T-cell (primary cell): ENCODE results near the gene ZNF423. TPM values are rescaled to one million over a fixed set of nuclear protein-coding genes. Genes with fewer than 3 reads are reported as not detected.
"Not testable (repeated sequence)": the region's sequence is repeated elsewhere in the genome, so short reads cannot be mapped to it uniquely, and the experiment has no call there.

Source experiments
- ATAC-seq, 4 experiments: fragments of 200-7000 bp in 3 of 4; fragments of 150-1000 bp in 1 of 4; cut with Tn5 transposase; replicated peaks in 1 of 4; 1 replicate in 3 of 4; 2 replicates in 1 of 4; pipeline ENCODE4 v1.10.0; 2021; ENCODE audit warnings: moderate library complexity in 3 of 4, mild to moderate bottlenecking in 2 of 4, moderate number of reproducible peaks in 1 of 4
- CTCF ChIA-PET, 2 donors: fragments of 300-600 bp; sonication (Branson Sonifier 250); formaldehyde crosslinking; loops; one replicate each; lab custom pipeline; 2022; ENCODE audit warnings: antibody characterized with exemption in 2 of 2; lab: Charles Lee
- POLR2A ChIA-PET, 2 donors: fragments of 300-600 bp; sonication (Branson Sonifier 250); formaldehyde crosslinking; loops; one replicate each; lab custom pipeline; 2022; ENCODE audit warnings: antibody characterized with exemption in 2 of 2; lab: Charles Lee
- DNase-seq, 35 experiments: peaks; one replicate each; pipeline versions ENCODE4 v3.0.0 to v3.0.0-alpha.2; 2013 to 2023
- H3K27ac ChIP-seq: one replicate; pipeline ENCODE4 v1.5.1; 2013; ENCODE audit warnings: low read length
- H3K27me3 ChIP-seq, 2 experiments: replicated peaks in 1 of 2; 1 replicate in 1 of 2; 2 replicates in 1 of 2; pipeline versions ENCODE4 v1.6.1 to v1.7.0; 2013; ENCODE audit warnings: low read length in 1 of 2, mixed read lengths in 1 of 2; ENCODE audit not compliant: control insufficient read depth in 2 of 2, insufficient read depth in 2 of 2; ENCODE audit errors: extremely low read depth in 1 of 2
- H3K36me3 ChIP-seq, 2 donors: 1 replicate in 1 of 2; 2 replicates in 1 of 2; pipeline versions ENCODE4 v1.6.1 to v1.7.0; 2013; ENCODE audit warnings: low read length in 1 of 2; ENCODE audit not compliant: control insufficient read depth in 2 of 2, insufficient read depth in 1 of 2; ENCODE audit errors: extremely low read depth in 1 of 2
- H3K4me1 ChIP-seq, 2 experiments: 1 replicate in 1 of 2; 2 replicates in 1 of 2; pipeline versions ENCODE4 v1.6.1 to v1.7.0; 2013; ENCODE audit warnings: low read length in 2 of 2, mixed read lengths in 1 of 2; ENCODE audit not compliant: insufficient read depth in 2 of 2, control insufficient read depth in 1 of 2; ENCODE audit errors: extremely low read depth in 1 of 2
- H3K4me3 ChIP-seq, 2 donors: 1 replicate in 1 of 2; 2 replicates in 1 of 2; pipeline versions ENCODE4 v1.5.1 to v1.7.0; 2013; ENCODE audit warnings: mild to moderate bottlenecking in 2 of 2, low read length in 1 of 2, moderate library complexity in 1 of 2; ENCODE audit not compliant: control insufficient read depth in 1 of 2; ENCODE audit errors: extremely low read depth in 1 of 2
- H3K9me3 ChIP-seq: 2 replicates; pipeline ENCODE4 v1.7.0; 2013
- H3K27ac Mint-ChIP-seq, 2 donors: one replicate each; pipeline ENCODE4 v1.8.0; 2020 to 2021; ENCODE audit warnings: mild to moderate bottlenecking in 2 of 2, mixed read lengths in 2 of 2
- H3K27me3 Mint-ChIP-seq, 2 donors: one replicate each; pipeline ENCODE4 v1.8.0; 2021 to 2022; ENCODE audit warnings: mixed read lengths in 2 of 2
- H3K36me3 Mint-ChIP-seq: one replicate; pipeline ENCODE4 v1.8.0; 2021; ENCODE audit warnings: mixed read lengths
- H3K4me1 Mint-ChIP-seq, 3 donors: one replicate each; pipeline ENCODE4 v1.8.0; 2020 to 2022; ENCODE audit warnings: mixed read lengths in 3 of 3, mild to moderate bottlenecking in 1 of 3
- H3K4me3 Mint-ChIP-seq, 3 donors: one replicate each; pipeline ENCODE4 v1.8.0; 2020 to 2022; ENCODE audit warnings: mild to moderate bottlenecking in 3 of 3, mixed read lengths in 3 of 3, moderate library complexity in 3 of 3
- H3K9me3 Mint-ChIP-seq, 3 donors: one replicate each; pipeline ENCODE4 v1.8.0; 2020 to 2022; ENCODE audit warnings: mixed read lengths in 3 of 3
- WGBS: methylation state at CpG from one replicate; pipeline ENCODE4 v1.1.5; 2013; ENCODE audit warnings: missing lambda C conversion rate; ENCODE audit not compliant: insufficient coverage; 5-methylcytosine and 5-hydroxymethylcytosine counted together
- total RNA-seq, 35 experiments: library from RNA in 6 of 35; stranded (reverse) in 6 of 35; fragments of 120-200 nt in 1 of 35; gene quantifications; one replicate each; pipeline versions ENCODE4 v1.2.1 to v1.2.4 and lab custom pipeline; 2013 to 2026

Gene ZNF423
- total RNA-seq, 5 donors from 2014 or later (not counting 1 experiment from before 2014, with no cell fraction given), result 0.07 to 0.12 TPM; not detected in 3

- Histone ChIP-seq H3K4me3 (no peak overlapping the region), H3K36me3 (no peaks in the 10 kb centered on the region), H3K27ac (no peak overlapping the region), H3K4me1 (no peaks in the 10 kb centered on the region), H3K27me3 (peaks cover 0 to 48% of the 10 kb centered on the region in 2 experiments), H3K9me3 (no peaks in the 10 kb centered on the region)
- no peaks in the 10 kb centered on the region for H3K4me1 Mint-ChIP-seq
- H3K9me3 Mint-ChIP-seq, result no peaks in the 10 kb centered on the region
- no peak overlapping the region for H3K4me3 Mint-ChIP-seq
- 74% methylated on average over 11 of the region's 16 CpGs for WGBS
- no peak for ATAC-seq
- no peak overlapping the region for H3K27ac Mint-ChIP-seq
- H3K27me3 Mint-ChIP-seq, result peaks cover 42% of the 10 kb centered on the region in 2 donors
- POLR2A ChIA-PET, result no interaction called here
- DNase-seq, result no peak
- CTCF ChIA-PET, result no interaction called here
- H3K36me3 Mint-ChIP-seq, result no peaks in the 10 kb centered on the region
These were observed 27.4 kb upstream of the ZNF423 start for GRCh38 chr16:49883076-49884014.

- Histone ChIP-seq H3K9me3 (no peaks in the 10 kb centered on the region), H3K36me3 (no peaks in the 10 kb centered on the region), H3K4me1 (no peaks in the 10 kb centered on the region), H3K27ac (no peak overlapping the region), H3K27me3 (peaks cover 0 to 61% of the 10 kb centered on the region in 2 experiments), H3K4me3 (no peak overlapping the region)
- DNase-seq (no peak), ATAC-seq (no peak)
- H3K27ac Mint-ChIP-seq, result no peak overlapping the region
- no peaks in the 10 kb centered on the region for H3K9me3 Mint-ChIP-seq
- POLR2A ChIA-PET, result no interaction called here
- 72% methylated on average over 7 of the region's 7 CpGs for WGBS
- H3K27me3 Mint-ChIP-seq, result peaks cover 47 to 55% of the 10 kb centered on the region in 2 donors
- no peaks in the 10 kb centered on the region for H3K4me1 Mint-ChIP-seq
- H3K4me3 Mint-ChIP-seq, result no peak overlapping the region
- CTCF ChIA-PET, result no interaction called here
- no peaks in the 10 kb centered on the region for H3K36me3 Mint-ChIP-seq
These were observed 26.0 kb upstream of the ZNF423 start for GRCh38 chr16:49881890-49882289.

DNA sequence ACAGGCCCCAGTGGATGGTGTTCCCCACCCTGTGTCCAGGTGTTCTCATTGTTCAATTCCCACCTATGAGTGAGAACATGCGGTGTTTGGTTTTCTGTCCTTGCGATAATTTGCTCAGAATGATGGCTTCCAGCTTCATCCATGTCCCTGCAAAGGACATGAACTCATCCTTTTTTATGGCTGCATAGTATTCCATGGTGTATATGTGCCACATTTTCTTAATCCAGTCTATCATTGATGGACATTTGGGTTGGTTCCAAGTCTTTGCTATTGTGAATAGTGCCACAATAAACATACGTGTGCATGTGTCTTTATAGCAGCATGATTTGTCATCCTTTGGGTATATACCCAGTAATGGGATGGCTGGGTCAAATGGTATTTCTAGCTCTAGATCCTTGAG is 22.6 kb upstream of the ZNF423 start:
- H3K27ac Mint-ChIP-seq, H3K4me1 ChIP-seq, H3K4me1 Mint-ChIP-seq, CTCF ChIA-PET, H3K9me3 Mint-ChIP-seq, H3K9me3 ChIP-seq, ATAC-seq, POLR2A ChIA-PET, H3K36me3 Mint-ChIP-seq, H3K4me3 Mint-ChIP-seq, H3K4me3 ChIP-seq, DNase-seq, H3K36me3 ChIP-seq, H3K27ac ChIP-seq: not testable (repeated sequence)
- WGBS, result no CpG with 5 or more reads among the region's 3 CpGs
- H3K27me3 Mint-ChIP-seq, result peaks cover 39 to 65% of the 10 kb centered on the region in 2 donors
- peaks cover 0 to 77% of the 10 kb centered on the region in 2 experiments for H3K27me3 ChIP-seq

GRCh38 chr16:49876716-49877129 is 20.8 kb upstream of the ZNF423 start:
- Mint-ChIP-seq H3K9me3 (no peaks in the 10 kb centered on the region), H3K27ac (no peak overlapping the region), H3K27me3 (peaks cover 30 to 60% of the 10 kb centered on the region in 2 donors), H3K4me3 (no peak overlapping the region), H3K36me3 (no peaks in the 10 kb centered on the region), H3K4me1 (peaks cover 0 to 2% (median 0%) of the 10 kb centered on the region in 3 donors)
- DNase-seq (peak in 4 of 35 experiments; percentile 1 to 24 (median 14)), ATAC-seq (peak in 2 of 4 experiments; percentile 32 to 36)
- Histone ChIP-seq H3K27me3 (peaks cover 0 to 63% of the 10 kb centered on the region in 2 experiments), H3K9me3 (no peaks in the 10 kb centered on the region), H3K4me1 (no peaks in the 10 kb centered on the region), H3K36me3 (no peaks in the 10 kb centered on the region), H3K27ac (no peak overlapping the region), H3K4me3 (no peak overlapping the region)
- 2% methylated on average over 18 of the region's 22 CpGs for WGBS
- ChIA-PET POLR2A (no interaction called here), CTCF (no interaction called here)

- H3K36me3 ChIP-seq, result no peaks in the 10 kb centered on the region
- no peak overlapping the region for H3K27ac ChIP-seq
- Mint-ChIP-seq H3K27ac (no peak overlapping the region), H3K4me3 (no peak overlapping the region), H3K9me3 (no peaks in the 10 kb centered on the region), H3K4me1 (peaks cover 0 to 2% (median 0%) of the 10 kb centered on the region in 3 donors), H3K27me3 (peaks cover 27 to 56% of the 10 kb centered on the region in 2 donors), H3K36me3 (no peaks in the 10 kb centered on the region)
- H3K9me3 ChIP-seq, result no peaks in the 10 kb centered on the region
- CTCF ChIA-PET, result no interaction called here
- WGBS, result 45% methylated on average over 31 of the region's 45 CpGs
- H3K27me3 ChIP-seq, result peaks cover 0 to 57% of the 10 kb centered on the region in 2 experiments
- ATAC-seq (no peak), DNase-seq (no peak)
- H3K4me3 ChIP-seq, result no peak overlapping the region
- POLR2A ChIA-PET, result no interaction called here
- no peaks in the 10 kb centered on the region for H3K4me1 ChIP-seq
These were observed 20.1 kb upstream of the ZNF423 start for GRCh38 chr16:49875806-49876715.

DNA sequence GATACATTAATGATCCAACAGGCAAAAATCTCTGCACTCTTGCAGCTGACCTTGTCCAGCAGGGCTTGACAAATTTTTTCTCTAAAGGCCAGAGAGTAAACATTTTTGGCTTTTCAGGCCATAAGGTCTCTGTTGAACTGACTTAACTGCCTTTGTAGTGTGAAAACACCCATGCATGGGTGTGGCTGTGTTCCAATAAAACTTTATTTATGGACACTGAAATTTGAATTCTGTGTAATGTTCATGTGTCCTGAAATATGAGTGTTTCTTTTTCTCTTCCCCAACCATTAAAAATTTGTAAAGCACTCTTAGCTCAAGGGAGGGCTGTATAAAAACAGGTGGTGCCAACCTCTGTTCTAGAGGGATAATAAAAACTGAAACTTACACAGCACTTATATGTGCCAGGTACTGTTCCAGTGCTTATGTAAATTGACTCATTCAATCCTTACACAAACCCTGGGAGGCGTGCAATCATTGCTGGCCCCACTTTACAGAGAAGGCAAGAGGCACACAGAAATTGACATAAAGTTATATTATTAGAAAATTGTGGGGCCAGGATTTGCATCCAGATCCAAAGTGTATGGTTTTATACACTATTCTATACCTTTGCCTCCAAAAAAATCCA is 18.8 kb upstream of the ZNF423 start:
- Mint-ChIP-seq H3K4me3 (no peak overlapping the region), H3K27me3 (peaks cover 24 to 45% of the 10 kb centered on the region in 2 donors), H3K9me3 (no peaks in the 10 kb centered on the region), H3K36me3 (no peaks in the 10 kb centered on the region), H3K27ac (no peak overlapping the region), H3K4me1 (peaks cover 0 to 2% (median 0%) of the 10 kb centered on the region in 3 donors)
- no CpG with 5 or more reads among the region's 1 CpG for WGBS
- Histone ChIP-seq H3K9me3 (no peaks in the 10 kb centered on the region), H3K36me3 (no peaks in the 10 kb centered on the region), H3K4me1 (no peaks in the 10 kb centered on the region), H3K27me3 (peaks cover 0 to 50% of the 10 kb centered on the region in 2 experiments), H3K27ac (no peak overlapping the region), H3K4me3 (no peak overlapping the region)
- no peak for DNase-seq
- CTCF ChIA-PET, result no interaction called here
- POLR2A ChIA-PET, result no interaction called here
- ATAC-seq, result no peak
